ENCODE measurements around the gene FOXL3. TPM values are rescaled to one million over a fixed set of nuclear protein-coding genes. Genes with fewer than 3 reads are reported as not detected.

The FOXL3 gene
- total RNA-seq, 1 experiment from 2014 or later = not detected

DNA sequence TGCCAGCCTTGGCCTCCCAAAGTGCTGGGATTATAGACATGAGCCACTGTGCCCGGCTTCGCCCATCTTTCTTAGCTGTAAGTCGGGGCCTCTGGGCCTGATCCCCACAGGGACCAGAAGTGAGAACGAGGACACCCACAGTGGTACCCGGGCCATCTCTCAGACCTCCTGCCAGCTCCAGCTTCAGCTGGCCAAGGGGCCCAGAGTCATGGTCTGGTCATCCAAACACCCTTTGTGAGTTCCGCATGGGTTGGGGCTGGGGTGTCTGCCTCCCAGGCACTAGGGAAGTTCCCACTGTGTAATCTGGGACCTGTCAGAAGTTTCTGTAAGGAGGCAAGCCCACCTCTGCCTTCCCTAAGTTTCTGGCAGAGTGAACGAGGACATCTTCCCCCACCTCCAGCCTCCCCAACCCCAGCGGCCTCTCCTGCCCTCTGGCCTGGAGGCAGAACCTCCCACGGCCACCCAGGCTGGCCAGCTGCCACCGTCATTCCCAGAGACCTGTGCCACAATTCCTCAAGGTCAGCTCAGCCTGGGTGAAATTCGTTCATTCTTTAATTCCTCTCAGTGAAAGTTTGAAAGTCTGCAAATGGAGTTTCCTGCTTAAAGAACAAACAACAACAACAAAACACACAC lies 19.5 kb upstream of the FOXL3 start:
- H3K9me3 ChIP-seq (ENCODE audit: control insufficient read depth, insufficient read depth, low read depth, low read length) = no peaks in the 10 kb centered on the region
- DNase-seq (ENCODE audit: low read depth, low spot score) (no peak), ATAC-seq (no peak)
- peaks cover 7% of the 10 kb centered on the region; the same call in 1 of the 2 replicates for H3K27me3 ChIP-seq (ENCODE audit: control insufficient read depth, insufficient read depth, low read length)
- BruUV-seq (replicated peaks) = no TSS peak
- no peak overlapping the region for H3K27ac ChIP-seq (ENCODE audit: low read length)
- H3K4me3 ChIP-seq (ENCODE audit: low read depth in 2 of 2, low read length in 2 of 2) = no peak overlapping the region
- in situ Hi-C loops (cut with HindIII; ENCODE audit: low pct_unique_long_range_greater_than_20kb, low sequenced_read_pairs) (no loop called here), intact Hi-C loops (cut with micrococcal nuclease; ENCODE audit: unreplicated experiment) (no loop called here)
- no peak for TF ChIP-seq TCF7L2 (IDR thresholded peaks at IDR 0.05; ENCODE audit: low read depth, low read length)
- TF ChIP-seq, protein P1, sequence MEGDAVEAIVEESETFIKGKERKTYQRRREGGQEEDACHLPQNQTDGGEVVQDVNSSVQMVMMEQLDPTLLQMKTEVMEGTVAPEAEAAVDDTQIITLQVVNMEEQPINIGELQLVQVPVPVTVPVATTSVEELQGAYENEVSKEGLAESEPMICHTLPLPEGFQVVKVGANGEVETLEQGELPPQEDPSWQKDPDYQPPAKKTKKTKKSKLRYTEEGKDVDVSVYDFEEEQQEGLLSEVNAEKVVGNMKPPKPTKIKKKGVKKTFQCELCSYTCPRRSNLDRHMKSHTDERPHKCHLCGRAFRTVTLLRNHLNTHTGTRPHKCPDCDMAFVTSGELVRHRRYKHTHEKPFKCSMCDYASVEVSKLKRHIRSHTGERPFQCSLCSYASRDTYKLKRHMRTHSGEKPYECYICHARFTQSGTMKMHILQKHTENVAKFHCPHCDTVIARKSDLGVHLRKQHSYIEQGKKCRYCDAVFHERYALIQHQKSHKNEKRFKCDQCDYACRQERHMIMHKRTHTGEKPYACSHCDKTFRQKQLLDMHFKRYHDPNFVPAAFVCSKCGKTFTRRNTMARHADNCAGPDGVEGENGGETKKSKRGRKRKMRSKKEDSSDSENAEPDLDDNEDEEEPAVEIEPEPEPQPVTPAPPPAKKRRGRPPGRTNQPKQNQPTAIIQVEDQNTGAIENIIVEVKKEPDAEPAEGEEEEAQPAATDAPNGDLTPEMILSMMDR (IDR thresholded peaks at IDR 0.05) = no peak
- POLR2A ChIA-PET = no interaction called here
- no peaks in the 10 kb centered on the region for H3K36me3 ChIP-seq (ENCODE audit: control insufficient read depth, insufficient read depth, low read length)
- CTCF ChIA-PET = no interaction called here
- H3K4me1 ChIP-seq (ENCODE audit: control insufficient read depth, insufficient read depth, low read length) = peaks cover 3% of the 10 kb centered on the region; the same call in 1 of the 2 replicates

DNA sequence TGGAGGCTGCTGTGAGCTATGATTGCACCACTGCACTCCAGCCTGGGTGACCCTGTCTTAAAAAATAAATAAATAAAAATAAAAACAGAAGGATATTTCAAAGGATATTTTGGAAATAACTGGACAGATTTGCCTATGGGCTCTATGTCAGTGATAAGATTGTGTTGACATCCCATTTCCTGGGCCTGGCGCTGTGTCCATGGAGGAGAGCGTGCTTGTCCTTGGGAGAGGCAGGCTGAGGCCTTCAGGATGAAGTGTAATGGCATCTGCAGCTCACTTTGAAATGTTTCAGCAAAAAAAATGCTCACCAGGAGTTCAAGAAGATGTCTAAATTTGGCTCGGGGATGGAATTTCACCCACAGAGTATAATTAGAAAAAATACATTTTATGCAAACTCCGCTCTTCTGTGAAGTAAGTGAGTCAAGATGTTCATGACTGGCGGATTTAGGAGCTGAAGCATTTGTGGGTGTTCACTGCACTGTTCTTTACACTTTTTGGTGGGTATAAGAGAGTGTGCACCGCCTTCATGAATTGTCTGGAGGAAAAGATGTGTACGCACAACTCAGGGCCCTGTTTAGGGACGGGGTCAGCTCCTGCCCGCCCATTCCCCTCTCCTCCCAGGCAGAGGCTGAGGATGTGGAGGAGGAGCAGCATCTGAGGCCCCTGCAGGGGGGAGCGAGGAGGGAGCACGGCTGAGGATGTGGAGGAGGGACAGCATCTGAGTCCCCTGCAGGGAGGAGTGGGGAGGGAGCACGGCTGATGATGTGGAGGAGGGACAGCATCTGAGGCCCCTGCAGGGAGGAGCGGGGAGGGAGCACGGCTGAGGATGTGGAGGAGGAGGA lies 18.5 kb upstream of the FOXL3 start:
- intact Hi-C loops (cut with micrococcal nuclease; ENCODE audit: unreplicated experiment) = no loop called here
- BruUV-seq (replicated peaks) = no TSS peak
- H3K27ac ChIP-seq (ENCODE audit: low read length) = no peak overlapping the region

More for the DNA sequence above, 18.5 kb upstream of the FOXL3 start:
- H3K36me3 ChIP-seq (ENCODE audit: control insufficient read depth, insufficient read depth, low read length) = no peaks in the 10 kb centered on the region
- DNase-seq (ENCODE audit: low read depth, low spot score) (no peak), ATAC-seq (no peak)
- H3K9me3 ChIP-seq (ENCODE audit: control insufficient read depth, insufficient read depth, low read depth, low read length) = no peaks in the 10 kb centered on the region
- peaks cover 3% of the 10 kb centered on the region; the same call in 1 of the 2 replicates for H3K4me1 ChIP-seq (ENCODE audit: control insufficient read depth, insufficient read depth, low read length)
- in situ Hi-C loops (cut with HindIII; ENCODE audit: low pct_unique_long_range_greater_than_20kb, low sequenced_read_pairs) = no loop called here
- no peak overlapping the region for H3K4me3 ChIP-seq (ENCODE audit: low read depth in 2 of 2, low read length in 2 of 2)
- CTCF ChIA-PET = interaction anchor here (0.8 kb wide), 1 partner anchor 118 kb away, joined by 3 read pairs; no protein-coding TSS in a partner anchor
- POLR2A ChIA-PET = no interaction called here
- peaks cover 7% of the 10 kb centered on the region; the same call in 1 of the 2 replicates for H3K27me3 ChIP-seq (ENCODE audit: control insufficient read depth, insufficient read depth, low read length)
- TF ChIP-seq, protein P2, sequence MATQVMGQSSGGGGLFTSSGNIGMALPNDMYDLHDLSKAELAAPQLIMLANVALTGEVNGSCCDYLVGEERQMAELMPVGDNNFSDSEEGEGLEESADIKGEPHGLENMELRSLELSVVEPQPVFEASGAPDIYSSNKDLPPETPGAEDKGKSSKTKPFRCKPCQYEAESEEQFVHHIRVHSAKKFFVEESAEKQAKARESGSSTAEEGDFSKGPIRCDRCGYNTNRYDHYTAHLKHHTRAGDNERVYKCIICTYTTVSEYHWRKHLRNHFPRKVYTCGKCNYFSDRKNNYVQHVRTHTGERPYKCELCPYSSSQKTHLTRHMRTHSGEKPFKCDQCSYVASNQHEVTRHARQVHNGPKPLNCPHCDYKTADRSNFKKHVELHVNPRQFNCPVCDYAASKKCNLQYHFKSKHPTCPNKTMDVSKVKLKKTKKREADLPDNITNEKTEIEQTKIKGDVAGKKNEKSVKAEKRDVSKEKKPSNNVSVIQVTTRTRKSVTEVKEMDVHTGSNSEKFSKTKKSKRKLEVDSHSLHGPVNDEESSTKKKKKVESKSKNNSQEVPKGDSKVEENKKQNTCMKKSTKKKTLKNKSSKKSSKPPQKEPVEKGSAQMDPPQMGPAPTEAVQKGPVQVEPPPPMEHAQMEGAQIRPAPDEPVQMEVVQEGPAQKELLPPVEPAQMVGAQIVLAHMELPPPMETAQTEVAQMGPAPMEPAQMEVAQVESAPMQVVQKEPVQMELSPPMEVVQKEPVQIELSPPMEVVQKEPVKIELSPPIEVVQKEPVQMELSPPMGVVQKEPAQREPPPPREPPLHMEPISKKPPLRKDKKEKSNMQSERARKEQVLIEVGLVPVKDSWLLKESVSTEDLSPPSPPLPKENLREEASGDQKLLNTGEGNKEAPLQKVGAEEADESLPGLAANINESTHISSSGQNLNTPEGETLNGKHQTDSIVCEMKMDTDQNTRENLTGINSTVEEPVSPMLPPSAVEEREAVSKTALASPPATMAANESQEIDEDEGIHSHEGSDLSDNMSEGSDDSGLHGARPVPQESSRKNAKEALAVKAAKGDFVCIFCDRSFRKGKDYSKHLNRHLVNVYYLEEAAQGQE (IDR thresholded peaks at IDR 0.05; ENCODE audit: insufficient read depth in 1 of 2, low read depth in 2 of 2, low read length in 1 of 2) = no peak
- TF ChIP-seq SIN3A (IDR thresholded peaks at IDR 0.05; ENCODE audit: borderline replicate concordance, insufficient read depth, low read depth, low read length) = no peak
- TF ChIP-seq POLR2AphosphoS5 (IDR thresholded peaks at IDR 0.05; ENCODE audit: low read depth, low read length) = no peak
- TF ChIP-seq, protein P1 (IDR thresholded peaks at IDR 0.05) = no peak
- no peak for TF ChIP-seq TCF7L2 (IDR thresholded peaks at IDR 0.05; ENCODE audit: low read depth, low read length)

All from Panc1 (cell line).